Activated CD8-positive, alpha-beta memory T cell treated with anti-CD3 and anti-CD28 coated beads, Interleukin-2, amount 50 U/mL, for 24 hours (primary cell): ENCODE measurements around the gene ZDHHC13.

Experiments
- DNase-seq: peaks from one replicate; pipeline ENCODE4 v3.0.0-alpha.2; 2020; ENCODE audit errors: extremely low read depth

Gene ZDHHC13

GRCh38 chr11:19164881-19165280, 47.9 kb downstream of the ZDHHC13 start:
- no peak for DNase-seq

DNA sequence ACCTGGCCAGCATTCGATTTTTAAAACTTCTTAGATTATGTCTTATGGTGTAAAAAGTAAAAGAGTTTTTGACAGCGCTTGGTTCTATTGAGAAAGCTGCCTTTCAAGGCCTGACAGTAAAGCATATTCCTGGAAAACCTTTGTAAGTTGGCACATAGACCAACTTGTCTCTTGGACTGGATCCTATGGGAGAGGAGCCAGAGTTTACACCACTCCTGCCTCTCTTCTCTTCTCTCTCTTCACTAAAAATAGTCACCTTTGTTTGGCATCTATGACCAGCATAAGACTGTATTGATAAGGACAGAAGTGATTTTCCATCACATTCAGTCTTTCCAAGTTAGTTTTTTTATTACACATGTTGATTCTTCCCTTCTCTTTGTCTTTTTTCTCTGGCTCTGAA, 51.1 kb downstream of the ZDHHC13 start:
- no peak for DNase-seq

- DNase-seq, result no peak
Measured at GRCh38 chr11:19173004-19173689, 56.2 kb downstream of the ZDHHC13 start.

DNA sequence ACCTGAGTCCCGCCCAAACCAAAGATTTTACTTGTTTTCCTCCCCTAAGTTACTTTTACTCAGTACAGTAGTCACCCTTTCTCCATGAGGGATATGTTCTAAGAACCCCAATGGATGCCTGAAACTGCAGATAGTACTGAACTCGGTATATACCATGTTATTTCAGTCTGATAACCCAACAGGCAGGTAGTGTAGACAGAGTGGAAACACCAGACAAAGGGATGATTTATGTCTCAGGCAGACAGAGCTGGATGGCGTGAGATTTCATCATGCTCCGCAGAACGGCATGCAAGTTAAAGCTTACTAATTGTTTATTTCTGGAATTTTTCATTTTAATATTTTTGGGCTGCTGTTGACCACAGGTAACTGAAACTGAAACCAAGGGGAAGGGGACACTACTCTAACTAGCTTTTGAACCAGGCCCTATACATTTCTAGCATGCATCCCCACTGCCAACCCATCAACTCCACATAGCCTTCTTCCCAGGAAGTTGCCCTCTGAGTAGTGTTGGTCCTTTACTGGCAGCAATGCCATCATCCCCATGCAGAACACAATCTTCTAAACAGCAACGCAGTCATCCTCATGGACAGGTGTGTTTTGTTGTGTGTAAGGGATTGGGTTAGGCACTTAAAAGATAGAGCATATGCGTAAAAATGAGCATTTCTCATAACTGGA, 57.1 kb downstream of the ZDHHC13 start:
- no peak for DNase-seq

GRCh38 chr11:19176629-19177186, 59.7 kb downstream of the ZDHHC13 start:
- no peak for DNase-seq

GRCh38 chr11:19181531-19182261, 64.7 kb downstream of the ZDHHC13 start:
- DNase-seq, result no peak

DNA sequence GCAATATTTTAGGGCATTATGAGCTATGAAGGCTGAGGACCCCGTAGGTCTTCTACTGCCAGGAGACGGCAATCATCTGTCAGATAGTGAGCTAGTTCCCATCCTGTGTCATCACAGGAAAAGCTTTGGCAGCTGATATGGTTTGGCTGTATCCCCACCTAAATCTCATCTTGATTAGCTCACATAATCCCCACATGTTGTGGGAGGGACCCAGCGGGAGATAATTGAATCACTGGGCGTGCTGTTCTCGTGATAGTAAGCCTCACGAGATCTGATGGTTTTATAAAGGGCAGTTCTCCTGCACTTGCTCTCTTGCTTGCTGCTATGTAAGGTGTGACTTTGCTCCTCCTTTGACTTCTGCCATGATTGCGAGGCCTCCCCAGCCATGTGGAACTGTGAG, 66.7 kb downstream of the ZDHHC13 start:
- DNase-seq, result no peak

DNA sequence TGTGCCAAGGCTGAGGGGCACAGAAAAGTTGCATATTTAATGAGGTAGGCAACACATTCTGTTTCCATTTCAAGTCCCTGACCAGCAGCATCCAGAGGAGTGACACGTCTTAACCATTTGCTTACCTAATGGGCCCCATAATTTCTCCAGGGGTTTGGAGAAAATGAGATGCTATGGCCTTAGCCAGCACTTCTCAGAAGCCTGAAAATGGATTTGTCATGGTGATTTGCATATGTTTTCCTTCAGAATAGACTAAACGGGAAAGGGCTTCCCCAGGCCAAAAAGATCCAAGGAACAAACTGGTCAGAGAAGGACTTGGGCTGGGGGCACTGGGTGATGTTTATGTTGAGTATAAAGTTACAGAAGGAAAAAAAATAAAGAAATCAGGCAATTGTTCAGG, 68.1 kb downstream of the ZDHHC13 start:
- DNase-seq, result no peak

GRCh38 chr11:19185516-19186052, 68.6 kb downstream of the ZDHHC13 start:
- no peak for DNase-seq

- DNase-seq, result no peak
Measured at GRCh38 chr11:19187114-19187832, 70.3 kb downstream of the ZDHHC13 start.

GRCh38 chr11:19187833-19188258, 70.9 kb downstream of the ZDHHC13 start:
- DNase-seq, result no peak

- DNase-seq, result no peak
Measured at GRCh38 chr11:19191530-19192169, 74.7 kb downstream of the ZDHHC13 start.

GRCh38 chr11:19193916-19194315, 76.9 kb downstream of the ZDHHC13 start:
- DNase-seq, result no peak

DNA sequence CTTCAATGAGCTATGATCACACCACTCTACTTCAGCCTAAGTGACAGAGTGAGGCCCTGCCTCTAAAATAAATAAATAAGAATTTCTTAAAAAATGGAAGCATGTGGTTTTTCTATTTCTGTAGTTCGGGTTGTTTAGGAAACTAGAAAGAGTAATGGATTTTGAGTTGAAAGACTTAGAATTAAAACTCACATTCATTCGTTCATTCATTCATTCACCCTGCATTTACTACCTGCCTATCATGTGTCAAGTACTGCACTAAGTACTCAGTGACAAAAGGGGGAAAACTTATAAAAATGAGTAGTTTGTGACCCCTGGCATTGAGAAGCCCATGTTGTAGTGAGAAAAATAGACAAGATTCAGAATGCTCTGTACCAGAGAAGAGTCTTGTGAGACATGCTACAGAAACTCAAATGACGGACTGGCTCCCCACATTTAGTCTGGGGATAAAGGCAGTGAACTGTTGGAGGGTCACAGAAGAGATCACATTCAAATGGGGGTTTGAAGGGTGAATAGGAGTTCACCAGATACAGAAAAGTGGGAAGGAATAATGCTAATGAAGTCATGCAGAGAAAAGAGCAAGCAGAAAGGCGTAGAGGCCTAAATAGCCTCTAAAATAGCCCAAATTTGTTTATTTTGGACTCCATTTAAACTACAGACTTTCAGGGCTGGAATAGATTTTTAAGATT, 77.8 kb downstream of the ZDHHC13 start:
- no peak for DNase-seq

GRCh38 chr11:19196432-19196831, 79.5 kb downstream of the ZDHHC13 start:
- no peak for DNase-seq

- DNase-seq, result no peak
Measured at GRCh38 chr11:19199048-19199447, 82.1 kb downstream of the ZDHHC13 start.

- no peak for DNase-seq
Measured at GRCh38 chr11:19199771-19200170, 82.8 kb downstream of the ZDHHC13 start.

GRCh38 chr11:19200410-19201201, 83.6 kb downstream of the ZDHHC13 start:
- no peak for DNase-seq

GRCh38 chr11:19201737-19202605, 85.0 kb downstream of the ZDHHC13 start, which contains the start of gene CSRP3:
Gene CSRP3, minus strand, starts transcription at chr11:19201983. Its CDS starts 9,535 bp downstream, at chr11:19192448.
- DNase-seq, result no peak
